T-helper 17 cell (primary cell): ENCODE results near the gene ZFP36L2. TPM values are rescaled to one million over a fixed set of nuclear protein-coding genes. Genes with fewer than 3 reads are reported as not detected.
A peak's percentile ranks its signal among the peaks of the same experiment; 100 is the strongest.

ENCODE experiments used
- ATAC-seq: fragments of 150-1000 bp; cut with Tn5 transposase; 2 replicates; pipeline ENCODE4 v1.10.0; 2021; ENCODE audit warnings: mild to moderate bottlenecking, moderate library complexity
- DNase-seq, 3 donors: peaks; one replicate each; pipeline versions ENCODE4 v3.0.0 to v3.0.0-alpha.2; 2020 to 2021
- H3K9me3 ChIP-seq: one replicate; pipeline ENCODE4 v1.7.0; 2013; ENCODE audit warnings: low read length, mild to moderate bottlenecking; ENCODE audit not compliant: control insufficient read depth, poor library complexity, severe bottlenecking
- H3K27ac Mint-ChIP-seq: one replicate; pipeline ENCODE4 v1.8.0; 2022; ENCODE audit warnings: mild to moderate bottlenecking, moderate library complexity, mixed read lengths
- H3K27me3 Mint-ChIP-seq: one replicate; pipeline ENCODE4 v1.8.0; 2022; ENCODE audit warnings: mixed read lengths
- H3K36me3 Mint-ChIP-seq: one replicate; pipeline ENCODE4 v1.8.0; 2022; ENCODE audit warnings: low read depth, mixed read lengths
- H3K4me1 Mint-ChIP-seq: one replicate; pipeline ENCODE4 v1.8.0; 2022; ENCODE audit warnings: mild to moderate bottlenecking, mixed read lengths
- H3K4me3 Mint-ChIP-seq: one replicate; pipeline ENCODE4 v1.8.0; 2022; ENCODE audit warnings: mild to moderate bottlenecking, moderate library complexity, mixed read lengths
- total RNA-seq, 4 donors: library from RNA in 2 of 4; stranded (reverse) in 2 of 4; gene quantifications; one replicate each; pipeline ENCODE4 v1.2.3 and lab custom pipeline; 2022 to 2026

ZFP36L2 gene
- total RNA-seq, 2 donors from 2014 or later: 501 to 627 TPM

DNA sequence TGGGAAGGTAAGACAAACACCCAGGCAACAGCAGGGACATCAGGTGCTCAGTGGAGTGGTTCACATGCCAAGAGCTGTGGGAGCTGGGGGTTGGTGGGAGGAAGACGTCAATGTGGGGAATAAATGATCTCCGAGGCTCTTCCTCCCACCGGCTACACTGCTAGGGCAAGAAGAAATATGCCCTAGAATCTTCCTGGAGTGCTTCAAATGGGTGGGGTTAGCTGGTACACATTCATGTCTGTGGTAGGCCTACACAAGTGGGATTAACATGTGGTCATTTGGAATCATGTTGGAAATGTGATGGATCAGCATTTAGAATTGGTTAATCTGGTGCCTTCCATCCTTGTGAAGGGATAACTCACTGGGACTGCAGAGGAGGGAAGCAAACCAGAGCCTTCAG is 12.4 kb upstream of the ZFP36L2 start:
- Mint-ChIP-seq H3K4me1 (peaks cover 21% of the 10 kb centered on the region), H3K4me3 (no peak overlapping the region), H3K27ac (peak overlapping the region; percentile 24), H3K36me3 (no peaks in the 10 kb centered on the region), H3K27me3 (no peaks in the 10 kb centered on the region)
- DNase-seq (no peak), ATAC-seq (no peak)
- H3K9me3 ChIP-seq: no peaks in the 10 kb centered on the region

DNA sequence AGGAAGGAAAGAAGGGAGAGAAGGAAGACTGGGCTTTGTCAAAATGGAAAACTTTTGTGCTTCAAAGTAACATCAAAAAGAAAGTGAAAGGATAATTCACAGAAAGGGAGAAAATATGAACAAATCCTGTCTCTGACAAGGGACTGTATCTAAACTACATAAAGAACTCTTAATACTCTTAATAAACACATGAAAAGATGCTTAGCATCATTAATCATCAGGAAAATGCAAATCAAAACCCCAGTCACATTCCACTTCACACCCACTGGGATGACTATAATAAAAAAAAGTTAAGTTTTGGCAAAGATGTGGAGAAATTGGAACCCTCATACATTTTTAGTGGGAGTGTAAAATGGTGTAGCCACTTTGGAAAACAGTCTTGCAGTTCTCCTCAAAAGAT is 11.8 kb upstream of the ZFP36L2 start:
- Mint-ChIP-seq H3K27me3 (no peaks in the 10 kb centered on the region), H3K36me3 (no peaks in the 10 kb centered on the region), H3K4me3 (no peak overlapping the region), H3K27ac (peak overlapping the region; percentile 24), H3K4me1 (peaks cover 21% of the 10 kb centered on the region)
- DNase-seq (no peak), ATAC-seq (no peak)
- H3K9me3 ChIP-seq: no peaks in the 10 kb centered on the region

DNA sequence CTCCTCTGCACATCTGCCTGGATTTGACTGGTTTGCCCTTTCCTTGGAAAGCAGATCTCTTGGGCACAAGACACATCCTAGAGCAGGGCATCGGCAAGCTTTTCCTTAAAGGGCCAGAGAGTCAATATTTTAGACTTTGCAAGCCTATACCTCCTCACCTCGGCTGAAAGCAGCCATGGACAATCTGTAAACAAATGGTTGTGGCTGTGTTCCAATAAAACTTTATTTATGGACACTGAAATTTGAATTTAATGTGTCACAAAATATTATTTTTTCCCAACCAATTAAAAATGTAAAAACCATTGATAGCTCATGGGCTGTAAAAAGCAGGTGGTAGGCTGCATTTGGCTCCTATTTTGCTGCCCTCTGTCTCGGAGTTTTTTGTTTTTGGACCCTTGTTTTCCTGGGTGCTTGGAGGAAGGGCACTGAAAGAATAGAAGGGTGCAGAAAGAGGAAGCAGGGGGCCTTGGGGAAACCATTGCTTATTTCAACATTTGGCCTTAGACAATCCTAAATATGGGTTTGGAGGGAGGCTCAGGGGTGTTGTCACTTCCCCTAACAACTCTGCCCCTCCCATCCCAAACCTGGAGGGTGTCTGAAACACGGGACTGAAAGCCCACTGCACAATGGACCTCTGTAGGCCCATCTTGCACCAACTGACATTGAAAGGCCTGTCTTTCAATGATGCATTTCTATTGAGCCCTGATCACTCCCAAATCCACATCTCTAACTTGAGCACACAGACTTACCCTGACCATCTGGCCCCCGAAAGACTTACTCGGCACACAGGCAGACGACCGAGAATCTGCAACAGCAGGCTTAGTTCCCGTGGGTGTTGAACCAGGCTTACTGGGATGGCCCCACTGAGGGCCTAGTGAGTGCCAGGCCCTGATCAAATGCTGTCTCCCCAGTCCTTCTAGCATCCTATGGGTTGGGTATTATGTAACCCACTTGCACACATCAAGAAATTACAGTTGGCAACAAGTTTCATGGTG is 7.1 kb upstream of the ZFP36L2 start:
- H3K9me3 ChIP-seq: no peaks in the 10 kb centered on the region
- ATAC-seq (no peak), DNase-seq (no peak)
- Mint-ChIP-seq H3K36me3 (peaks cover 2% of the 10 kb centered on the region), H3K4me1 (peaks cover 14% of the 10 kb centered on the region), H3K27ac (peak overlapping the region; percentile 62), H3K27me3 (no peaks in the 10 kb centered on the region), H3K4me3 (no peak overlapping the region)

DNA sequence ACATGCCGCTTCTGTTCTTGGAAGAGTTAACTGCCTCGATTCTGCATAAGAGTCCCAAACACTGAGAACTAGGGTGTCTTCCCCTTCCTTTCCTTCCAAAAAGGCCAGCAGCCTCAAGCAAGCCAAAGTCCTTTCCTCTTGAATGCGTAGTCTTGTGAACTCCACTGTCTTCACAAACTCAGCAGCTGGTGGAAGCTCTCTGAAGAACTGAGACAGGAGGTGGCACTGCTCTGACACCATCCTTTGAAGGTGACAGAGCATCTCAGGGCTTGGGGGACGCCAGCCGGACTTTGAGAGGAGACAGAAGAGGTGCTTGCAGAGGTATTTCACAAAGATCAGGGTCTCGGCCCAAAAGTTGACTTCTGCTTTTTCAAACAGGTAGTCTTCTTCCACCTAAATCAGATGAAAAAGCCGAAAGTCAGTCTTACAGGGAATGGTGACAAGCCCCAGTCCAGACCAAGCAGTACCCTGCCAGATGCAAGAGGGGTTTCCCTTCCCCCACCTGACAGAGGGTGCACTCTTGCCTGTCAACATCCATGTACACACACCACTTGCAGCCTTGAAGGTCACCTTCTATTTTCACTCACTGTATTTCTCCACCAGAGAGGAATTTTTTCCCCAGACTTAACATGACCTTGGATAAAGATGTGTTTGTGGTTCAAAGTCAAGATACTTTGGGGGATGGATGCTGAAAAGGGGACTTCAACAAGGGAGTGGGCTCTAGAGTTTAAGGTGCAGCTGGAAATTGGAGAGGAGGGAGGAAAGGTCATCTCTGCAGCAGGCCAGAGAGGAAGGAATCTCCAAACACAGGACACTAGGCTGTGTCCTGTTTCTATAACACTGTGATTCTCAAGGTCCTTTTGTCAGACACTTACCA is 4.8 kb upstream of the ZFP36L2 start:
- peaks cover 2% of the 10 kb centered on the region for H3K36me3 Mint-ChIP-seq
- no peaks in the 10 kb centered on the region for H3K27me3 Mint-ChIP-seq
- peak overlapping the region; percentile 62 for H3K27ac Mint-ChIP-seq
- no peak for ATAC-seq
- H3K9me3 ChIP-seq: no peaks in the 10 kb centered on the region
- H3K4me3 Mint-ChIP-seq: no peak overlapping the region
- peaks cover 16% of the 10 kb centered on the region for H3K4me1 Mint-ChIP-seq
- DNase-seq: no peak

DNA sequence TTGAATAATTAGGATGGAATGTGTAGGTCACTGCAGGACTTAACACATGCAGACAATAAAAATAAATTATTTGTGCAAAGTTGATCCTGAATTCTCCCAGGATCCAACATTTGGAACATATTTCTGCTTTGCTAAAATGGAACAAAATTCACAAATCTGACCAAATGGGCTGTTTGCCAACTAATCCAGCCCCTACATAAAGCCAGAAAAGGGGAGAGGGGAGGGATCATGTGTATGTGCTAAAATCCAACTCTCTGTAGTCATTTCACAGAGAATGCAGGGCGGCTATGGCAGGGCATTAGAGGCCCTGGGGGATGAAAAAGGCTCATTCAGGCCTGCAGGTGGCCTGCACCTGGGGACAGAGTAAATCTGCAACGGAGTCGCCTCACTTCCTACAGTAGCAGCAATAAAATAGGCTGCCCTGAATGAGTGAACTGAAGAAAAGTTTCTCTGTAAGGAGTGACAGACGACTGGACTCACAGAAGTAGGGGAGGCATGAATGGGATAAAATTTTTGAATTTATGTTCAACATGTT is 4.0 kb upstream of the ZFP36L2 start:
- peak overlapping the region; percentile 93 for H3K27ac Mint-ChIP-seq
- no peaks in the 10 kb centered on the region for H3K27me3 Mint-ChIP-seq
- H3K36me3 Mint-ChIP-seq: peaks cover 2% of the 10 kb centered on the region
- no peak overlapping the region for H3K4me3 Mint-ChIP-seq
- peaks cover 16% of the 10 kb centered on the region for H3K4me1 Mint-ChIP-seq
- DNase-seq (no peak), ATAC-seq (no peak)
- no peaks in the 10 kb centered on the region for H3K9me3 ChIP-seq

DNA sequence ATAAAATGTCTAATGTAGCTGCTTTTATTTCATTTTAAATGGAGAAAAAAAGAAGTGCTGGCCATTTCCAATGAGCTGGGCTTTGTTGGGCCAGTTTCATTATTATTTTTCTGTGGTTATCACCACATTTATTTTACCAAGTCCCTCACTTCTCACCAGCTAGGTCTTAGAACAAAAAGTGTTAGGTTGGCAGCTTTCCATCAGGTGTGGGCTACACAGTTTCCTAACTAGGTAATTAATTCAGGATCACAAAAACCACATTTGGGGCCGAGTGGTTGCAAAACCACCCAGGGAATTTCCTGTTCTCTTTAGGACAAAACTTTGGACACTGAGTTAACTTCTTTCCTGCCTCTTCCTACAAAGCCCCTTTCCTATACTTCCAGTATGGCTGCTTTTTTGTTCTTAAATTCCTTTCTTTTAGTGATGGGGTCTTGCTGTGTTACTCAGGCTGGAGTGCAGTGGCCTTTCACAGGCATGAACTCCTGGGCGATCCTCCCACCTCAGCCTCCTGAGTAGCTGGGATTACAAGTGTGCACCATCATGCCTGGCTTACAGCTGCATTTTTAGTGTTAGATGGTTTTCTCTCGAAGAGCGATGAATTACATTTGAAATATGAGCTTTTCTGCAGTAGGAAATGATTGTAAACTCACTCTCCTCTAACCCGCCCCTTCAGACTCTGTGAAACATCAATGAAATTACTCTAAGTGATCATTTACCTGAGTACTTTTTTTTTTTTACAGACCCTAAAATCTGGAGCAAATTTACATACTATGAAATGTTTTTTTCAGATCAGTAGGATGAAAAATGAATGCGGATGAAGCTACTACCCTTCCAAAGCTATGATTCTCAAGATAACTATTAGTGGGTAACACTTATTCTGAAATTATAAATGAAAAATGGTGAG is 2.6 kb upstream of the ZFP36L2 start:
- Mint-ChIP-seq H3K4me3 (peak overlapping the region; percentile 83), H3K27me3 (no peaks in the 10 kb centered on the region), H3K4me1 (peaks cover 18% of the 10 kb centered on the region), H3K27ac (peak overlapping the region; percentile 93), H3K36me3 (peaks cover 5% of the 10 kb centered on the region)
- peak; percentile 9 for ATAC-seq
- H3K9me3 ChIP-seq: no peaks in the 10 kb centered on the region
- peak in 1 of 3 donors; percentile 25 for DNase-seq

DNA sequence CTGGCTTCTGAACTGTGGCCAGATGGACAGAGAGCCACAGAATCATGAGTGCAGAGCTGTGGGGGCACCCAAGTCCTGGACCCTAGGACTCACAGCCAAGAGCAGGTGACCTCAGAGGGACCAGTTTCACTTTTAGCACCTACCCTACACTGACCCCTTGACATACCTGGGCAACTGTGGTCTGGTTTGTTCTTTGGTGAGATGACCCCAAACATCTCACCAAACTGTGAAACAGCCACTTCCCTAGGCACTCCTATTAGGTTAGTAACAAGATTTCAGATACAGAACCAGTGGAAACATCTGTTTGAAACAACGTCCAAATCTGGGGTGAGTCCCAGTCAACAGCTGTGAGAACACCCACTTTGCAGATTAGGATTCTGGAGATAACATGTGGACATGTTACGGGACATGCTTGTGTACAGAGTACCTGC is 1.9 kb upstream of the ZFP36L2 start:
- H3K9me3 ChIP-seq: no peaks in the 10 kb centered on the region
- DNase-seq (no peak), ATAC-seq (no peak)
- Mint-ChIP-seq H3K4me1 (peaks cover 19% of the 10 kb centered on the region), H3K27me3 (no peaks in the 10 kb centered on the region), H3K4me3 (peak overlapping the region; percentile 90), H3K27ac (peak overlapping the region; percentile 93), H3K36me3 (peaks cover 5% of the 10 kb centered on the region)

DNA sequence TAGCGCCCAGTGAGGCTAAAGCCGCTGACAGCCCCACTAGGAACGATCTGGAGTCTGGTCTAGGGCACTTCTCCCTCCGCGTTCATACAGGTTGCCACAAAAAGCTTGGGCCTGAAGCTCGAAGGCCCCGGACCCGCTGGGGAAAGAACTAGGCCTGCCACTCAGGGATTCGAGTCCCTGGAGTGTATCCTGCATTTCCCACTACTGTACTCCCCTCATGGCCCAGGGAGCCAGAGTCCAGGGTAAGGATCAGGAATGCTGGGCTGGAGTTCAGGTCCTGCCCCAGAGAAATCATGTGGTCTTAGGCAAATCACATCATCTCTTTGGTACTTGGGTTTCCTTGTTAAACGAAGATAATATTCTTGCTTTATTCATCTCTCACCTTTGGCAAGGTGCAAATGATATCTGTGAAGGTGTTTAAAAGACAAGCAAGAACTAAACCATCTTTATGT is 1.4 kb upstream of the ZFP36L2 start:
- H3K36me3 Mint-ChIP-seq: peaks cover 5% of the 10 kb centered on the region
- peak overlapping the region; percentile 90 for H3K4me3 Mint-ChIP-seq
- peak overlapping the region; percentile 93 for H3K27ac Mint-ChIP-seq

DNA sequence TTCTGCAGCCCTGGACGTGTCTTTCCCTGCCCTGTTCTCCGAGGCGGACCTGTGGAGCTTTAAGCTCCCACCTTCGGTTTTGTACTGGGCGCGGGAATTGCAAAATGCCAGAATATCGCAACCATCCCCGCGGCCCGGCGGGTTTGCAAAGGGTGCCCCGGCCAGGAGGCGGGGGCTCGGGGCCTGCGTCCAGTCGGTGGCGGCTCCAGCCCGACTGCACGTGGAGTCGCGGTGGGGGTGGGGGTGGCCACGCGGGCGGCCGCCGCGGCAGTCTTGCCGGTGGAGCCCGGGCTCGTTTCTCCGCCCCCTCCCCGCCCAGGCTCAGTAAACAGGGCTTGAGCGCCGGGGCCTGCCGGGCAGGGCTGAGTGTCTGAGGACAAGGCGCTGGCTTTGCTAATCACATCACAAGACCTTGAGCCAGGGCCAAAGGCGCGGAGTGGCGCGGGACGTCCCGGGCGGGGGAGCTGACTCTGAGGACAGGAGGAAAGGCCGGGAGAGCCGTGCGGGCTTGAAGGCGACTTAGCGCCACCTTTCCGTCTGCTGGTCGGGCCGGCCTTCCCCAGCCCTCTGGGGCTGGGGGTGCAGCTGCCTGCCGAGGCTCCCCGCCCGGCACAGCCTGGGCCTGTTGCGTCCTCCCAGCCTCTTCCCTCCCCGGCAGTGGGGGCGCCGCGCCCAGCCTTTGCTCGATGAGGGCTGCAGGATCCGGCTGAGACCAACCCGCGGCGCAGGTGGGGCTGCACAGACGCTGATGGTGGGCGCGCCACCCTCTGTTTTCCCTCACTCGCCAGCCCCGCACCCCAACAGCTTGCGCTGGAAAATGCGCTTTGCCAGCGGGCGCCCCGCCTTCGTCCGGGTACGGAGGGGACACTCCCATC is 786 bp upstream of the ZFP36L2 start:
- no peaks in the 10 kb centered on the region for H3K27me3 Mint-ChIP-seq
- DNase-seq: peak; percentile 38 to 46 (median 39)
- ATAC-seq: peak; percentile 20
- peaks cover 22% of the 10 kb centered on the region for H3K4me1 Mint-ChIP-seq
- peak overlapping the region; percentile 90 for H3K4me3 Mint-ChIP-seq
- peak overlapping the region; percentile 93 for H3K27ac Mint-ChIP-seq
- no peaks in the 10 kb centered on the region for H3K9me3 ChIP-seq
- peaks cover 5% of the 10 kb centered on the region for H3K36me3 Mint-ChIP-seq

More for the DNA sequence above, 1.4 kb upstream of the ZFP36L2 start:
- no peaks in the 10 kb centered on the region for H3K9me3 ChIP-seq
- H3K4me1 Mint-ChIP-seq: peaks cover 19% of the 10 kb centered on the region
- no peak for DNase-seq
- no peaks in the 10 kb centered on the region for H3K27me3 Mint-ChIP-seq
- ATAC-seq: no peak

DNA sequence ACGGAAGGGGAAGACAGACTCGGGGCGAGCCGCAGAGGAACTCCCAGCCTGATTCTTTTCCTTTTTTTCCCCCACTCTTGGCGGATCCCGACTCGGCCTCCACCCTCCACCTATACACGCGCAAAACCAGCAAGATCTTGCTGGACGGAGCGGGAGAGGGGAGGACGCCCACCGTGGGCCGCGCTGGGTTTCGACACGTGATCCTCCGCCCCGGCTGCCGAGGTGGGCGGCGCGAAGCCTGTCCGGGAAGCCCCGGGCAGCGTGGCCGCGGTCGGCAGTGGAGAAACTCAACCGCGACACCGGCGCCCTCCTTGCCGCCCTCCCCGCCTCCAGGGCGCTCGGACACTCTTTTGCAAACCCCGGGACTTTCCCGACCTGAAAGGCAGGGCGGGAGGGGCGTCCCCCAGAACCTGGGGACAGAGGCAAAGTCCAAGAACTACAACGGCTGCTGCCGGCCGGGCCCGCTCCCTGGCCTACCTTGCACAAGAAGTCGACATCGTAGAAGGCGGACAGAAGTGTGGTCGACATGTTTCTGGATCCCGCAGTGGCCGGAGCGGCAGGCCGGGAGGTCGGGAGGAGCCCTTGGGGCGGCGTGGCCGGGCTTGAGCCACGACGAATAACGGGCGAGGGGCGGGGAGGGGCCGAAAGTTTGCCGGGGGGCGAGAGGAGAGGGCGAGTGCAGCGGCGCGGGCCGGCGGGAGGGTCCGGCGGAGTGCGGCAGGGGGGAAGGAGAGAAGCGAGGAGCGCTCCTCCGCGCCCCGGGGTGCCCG is 433 bp downstream of the ZFP36L2 start:
- DNase-seq (peak; percentile 48 to 49 (median 49)), ATAC-seq (peak; percentile 12)
- Mint-ChIP-seq H3K36me3 (peaks cover 8% of the 10 kb centered on the region), H3K4me3 (peak overlapping the region; percentile 90), H3K4me1 (peaks cover 34% of the 10 kb centered on the region), H3K27ac (peak overlapping the region; percentile 93), H3K27me3 (no peaks in the 10 kb centered on the region)
- no peaks in the 10 kb centered on the region for H3K9me3 ChIP-seq
